ENCODE data around the gene CACUL1.

Gene CACUL1

DNA sequence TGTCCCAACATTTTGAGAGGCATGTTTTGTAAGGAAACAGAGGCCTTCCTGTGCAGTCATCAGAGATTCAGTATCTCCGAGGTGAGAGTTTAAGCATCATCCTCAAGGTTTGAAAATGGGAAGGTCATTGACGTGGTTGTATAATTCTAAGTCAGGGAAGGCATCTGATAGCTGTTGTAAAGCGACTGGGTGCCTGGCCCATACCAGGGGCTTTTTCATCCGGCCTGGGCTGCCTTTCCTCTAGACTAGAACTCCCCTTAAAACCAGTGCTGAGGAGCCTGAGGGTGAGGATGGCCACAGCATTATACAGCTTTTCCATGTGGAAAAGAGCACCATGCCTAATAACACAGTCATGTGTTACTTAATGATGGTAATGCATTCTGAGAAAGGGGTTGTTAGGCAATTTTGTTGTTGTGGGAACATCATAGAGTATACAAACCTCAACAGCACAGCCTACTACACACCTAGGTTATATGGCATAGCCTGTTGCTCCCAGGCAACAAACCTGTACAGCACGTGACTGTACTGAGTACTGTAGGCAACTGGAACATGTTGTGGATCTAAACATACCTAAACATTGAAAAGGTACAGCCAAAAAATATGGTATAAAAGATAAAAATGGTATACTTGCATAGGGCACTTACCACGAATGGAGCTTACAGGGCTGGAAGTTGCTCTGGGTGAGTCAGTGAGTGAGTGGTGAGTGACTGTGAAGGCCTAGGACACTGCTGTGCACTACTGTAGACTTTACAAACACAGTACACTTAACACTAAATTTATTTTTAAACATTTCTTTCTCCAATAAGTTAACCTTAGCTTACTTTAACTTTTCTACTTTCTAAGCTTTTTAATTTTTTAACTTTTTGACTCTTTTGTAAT is 13.5 kb upstream of the CACUL1 start:
- TF ChIP-seq, protein P1, sequence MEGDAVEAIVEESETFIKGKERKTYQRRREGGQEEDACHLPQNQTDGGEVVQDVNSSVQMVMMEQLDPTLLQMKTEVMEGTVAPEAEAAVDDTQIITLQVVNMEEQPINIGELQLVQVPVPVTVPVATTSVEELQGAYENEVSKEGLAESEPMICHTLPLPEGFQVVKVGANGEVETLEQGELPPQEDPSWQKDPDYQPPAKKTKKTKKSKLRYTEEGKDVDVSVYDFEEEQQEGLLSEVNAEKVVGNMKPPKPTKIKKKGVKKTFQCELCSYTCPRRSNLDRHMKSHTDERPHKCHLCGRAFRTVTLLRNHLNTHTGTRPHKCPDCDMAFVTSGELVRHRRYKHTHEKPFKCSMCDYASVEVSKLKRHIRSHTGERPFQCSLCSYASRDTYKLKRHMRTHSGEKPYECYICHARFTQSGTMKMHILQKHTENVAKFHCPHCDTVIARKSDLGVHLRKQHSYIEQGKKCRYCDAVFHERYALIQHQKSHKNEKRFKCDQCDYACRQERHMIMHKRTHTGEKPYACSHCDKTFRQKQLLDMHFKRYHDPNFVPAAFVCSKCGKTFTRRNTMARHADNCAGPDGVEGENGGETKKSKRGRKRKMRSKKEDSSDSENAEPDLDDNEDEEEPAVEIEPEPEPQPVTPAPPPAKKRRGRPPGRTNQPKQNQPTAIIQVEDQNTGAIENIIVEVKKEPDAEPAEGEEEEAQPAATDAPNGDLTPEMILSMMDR (IDR thresholded peaks at IDR 0.05; ENCODE audit: low read length, missing control alignments) = no peak
- DNase-seq (ENCODE audit: low read depth) = no peak
- H3K4me3 ChIP-seq (replicated peaks; ENCODE audit: low read depth, low read length) = no peak overlapping the region

DNA sequence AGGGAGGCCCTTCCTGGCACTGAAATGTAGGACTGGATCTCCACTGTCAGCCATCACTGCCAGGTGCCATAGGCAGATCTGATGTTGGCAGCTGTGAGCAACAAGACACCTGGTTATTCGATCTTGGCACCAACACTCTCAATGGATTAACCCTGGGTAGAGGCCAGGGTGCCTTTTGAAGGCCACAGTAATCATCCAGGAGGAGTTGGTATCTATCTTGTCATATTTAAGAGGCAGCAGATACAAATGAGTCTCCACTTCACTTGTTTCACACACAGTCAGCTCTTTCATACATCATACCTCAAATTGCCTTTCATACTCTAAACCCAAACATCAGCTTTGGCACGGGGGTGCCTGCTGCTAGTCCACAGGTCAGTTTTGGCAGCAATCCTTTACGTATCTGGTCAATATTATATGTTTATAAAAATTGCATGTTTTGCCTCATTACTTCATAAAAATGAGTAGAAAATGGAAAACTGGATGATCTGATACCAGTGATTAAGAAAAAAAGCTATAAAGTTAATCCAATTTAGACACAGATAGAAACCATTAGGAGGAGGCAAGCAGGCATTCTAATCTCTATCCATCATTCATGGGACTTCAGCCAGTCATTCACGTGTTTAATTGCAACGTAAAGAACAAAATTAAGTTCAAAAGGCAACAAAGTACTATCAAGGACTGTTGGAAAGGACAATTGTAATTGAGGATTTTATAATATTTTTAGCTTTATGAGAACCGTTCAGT is 12.7 kb upstream of the CACUL1 start:
- DNase-seq (ENCODE audit: low read depth) = no peak
- TF ChIP-seq, protein P1 (IDR thresholded peaks at IDR 0.05; ENCODE audit: low read length, missing control alignments) = no peak

DNA sequence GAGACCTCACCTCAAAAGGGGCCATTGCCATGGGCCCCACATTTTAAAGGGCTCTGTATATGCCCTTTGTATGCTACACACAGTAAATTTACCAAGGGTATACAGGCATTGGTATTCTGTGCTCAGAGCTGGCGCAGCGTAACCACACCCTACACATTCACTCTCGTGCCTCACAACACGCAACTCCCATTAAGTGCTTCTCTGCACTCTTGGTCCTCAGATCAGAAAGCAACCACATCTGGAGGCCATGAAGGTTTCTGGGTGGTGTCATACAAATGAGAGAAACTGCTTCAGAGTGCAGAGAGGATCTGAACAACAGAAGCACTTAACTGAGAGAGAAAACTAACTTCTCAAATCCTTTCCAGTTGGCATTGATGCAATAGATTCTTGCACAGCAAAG is 9.4 kb upstream of the CACUL1 start:
- no peak overlapping the region for H3K4me3 ChIP-seq (replicated peaks; ENCODE audit: low read depth, low read length)
- DNase-seq (ENCODE audit: low read depth) = no peak
- TF ChIP-seq, protein P1 (IDR thresholded peaks at IDR 0.05; ENCODE audit: low read length, missing control alignments) = no peak

More for the DNA sequence above, 12.7 kb upstream of the CACUL1 start:
- H3K4me3 ChIP-seq (replicated peaks; ENCODE audit: low read depth, low read length) = no peak overlapping the region

DNA sequence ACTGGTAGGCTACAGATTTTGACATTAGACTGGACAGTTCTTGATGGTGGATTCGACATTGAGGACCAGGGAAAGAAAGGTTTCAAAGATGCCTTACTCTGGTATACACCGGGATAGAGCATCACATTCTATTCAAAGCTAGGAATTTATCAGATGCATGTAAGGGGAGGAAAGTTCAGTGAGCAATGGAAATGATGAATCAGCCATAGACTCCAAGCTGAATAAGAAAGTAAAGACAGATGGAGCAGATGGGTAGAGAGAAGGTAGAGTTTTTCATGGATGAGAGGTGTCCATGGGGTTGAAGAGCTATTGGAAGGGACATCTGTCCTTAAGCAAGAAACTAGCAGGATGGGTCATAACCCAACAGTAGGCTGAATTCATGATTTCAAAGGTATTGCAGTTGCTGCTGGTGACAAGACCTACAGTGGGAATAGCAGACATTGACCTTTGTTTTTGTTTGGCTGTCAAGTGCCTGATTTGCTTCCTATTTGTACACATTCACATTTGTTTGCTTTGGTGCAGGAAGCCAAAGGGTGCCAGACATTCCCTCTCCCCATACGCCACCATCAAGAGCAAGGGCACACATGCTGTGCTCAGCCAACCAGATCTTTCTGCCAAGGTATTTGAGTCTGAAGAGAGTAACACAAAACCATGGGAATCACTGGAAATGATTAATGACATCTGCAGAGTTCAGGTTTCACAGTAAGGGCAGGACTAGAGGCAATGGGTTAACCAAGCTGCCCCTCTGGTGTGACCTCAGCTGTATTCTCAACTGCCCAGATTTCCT is 8.6 kb upstream of the CACUL1 start:
- H3K4me3 ChIP-seq (replicated peaks; ENCODE audit: low read depth, low read length) = no peak overlapping the region
- no peak for DNase-seq (ENCODE audit: low read depth)
- TF ChIP-seq, protein P1 (IDR thresholded peaks at IDR 0.05; ENCODE audit: low read length, missing control alignments) = no peak

DNA sequence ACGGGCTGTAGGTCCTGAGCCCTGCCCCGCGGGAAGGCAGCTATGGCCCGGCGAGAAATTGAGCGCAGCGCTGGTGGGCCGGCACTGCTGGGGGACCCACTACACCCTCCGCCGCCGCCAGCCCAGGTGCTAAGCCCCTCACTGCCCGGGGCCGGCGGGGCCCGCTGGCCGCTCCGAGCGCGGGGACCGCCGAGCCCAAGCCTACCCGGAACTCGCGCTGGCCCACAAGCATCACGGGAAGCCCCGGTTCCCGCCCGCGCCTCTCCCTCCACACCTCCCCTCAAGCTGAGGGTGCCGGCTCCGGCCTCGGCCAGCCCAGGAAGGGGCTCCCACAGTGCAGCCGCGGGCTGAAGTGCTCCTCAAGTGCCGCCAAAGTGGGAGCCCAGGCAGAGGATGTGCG is 5.5 kb upstream of the CACUL1 start:
- H3K4me3 ChIP-seq (replicated peaks; ENCODE audit: low read depth, low read length) = no peak overlapping the region
- no peak for DNase-seq (ENCODE audit: low read depth)

DNA sequence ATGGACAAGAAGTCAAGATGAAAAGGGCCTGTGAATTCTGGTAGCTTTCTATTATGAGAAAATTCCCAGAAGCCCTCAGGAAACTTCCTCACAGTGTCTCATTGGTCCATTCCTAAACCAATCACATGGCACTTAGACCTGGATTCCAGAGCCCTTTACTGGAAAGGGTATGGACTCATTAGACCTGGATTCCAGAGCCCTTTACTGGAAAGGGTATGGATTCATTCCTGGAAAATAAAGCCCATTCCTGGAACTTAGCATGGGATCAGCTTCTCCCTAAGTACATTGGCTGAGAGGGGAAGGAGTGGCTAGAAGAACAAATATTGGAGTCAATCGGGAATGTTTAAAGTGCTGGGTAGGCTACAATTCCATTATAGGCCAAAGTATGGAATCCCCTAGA is 3.7 kb upstream of the CACUL1 start:
- no peak for DNase-seq (ENCODE audit: low read depth)
- TF ChIP-seq, protein P1 (IDR thresholded peaks at IDR 0.05; ENCODE audit: low read length, missing control alignments) = no peak
- H3K4me3 ChIP-seq (replicated peaks; ENCODE audit: low read depth, low read length) = no peak overlapping the region

More for the DNA sequence above, 5.5 kb upstream of the CACUL1 start:
- TF ChIP-seq, protein P1 (IDR thresholded peaks at IDR 0.05; ENCODE audit: low read length, missing control alignments) = no peak
